ENCODE data around the gene ERO1A.
"Not testable (repeated sequence)": the region's sequence is repeated elsewhere in the genome, so short reads cannot be mapped to it uniquely, and the experiment has no call there.

The ERO1A gene, protein sequence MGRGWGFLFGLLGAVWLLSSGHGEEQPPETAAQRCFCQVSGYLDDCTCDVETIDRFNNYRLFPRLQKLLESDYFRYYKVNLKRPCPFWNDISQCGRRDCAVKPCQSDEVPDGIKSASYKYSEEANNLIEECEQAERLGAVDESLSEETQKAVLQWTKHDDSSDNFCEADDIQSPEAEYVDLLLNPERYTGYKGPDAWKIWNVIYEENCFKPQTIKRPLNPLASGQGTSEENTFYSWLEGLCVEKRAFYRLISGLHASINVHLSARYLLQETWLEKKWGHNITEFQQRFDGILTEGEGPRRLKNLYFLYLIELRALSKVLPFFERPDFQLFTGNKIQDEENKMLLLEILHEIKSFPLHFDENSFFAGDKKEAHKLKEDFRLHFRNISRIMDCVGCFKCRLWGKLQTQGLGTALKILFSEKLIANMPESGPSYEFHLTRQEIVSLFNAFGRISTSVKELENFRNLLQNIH

DNA sequence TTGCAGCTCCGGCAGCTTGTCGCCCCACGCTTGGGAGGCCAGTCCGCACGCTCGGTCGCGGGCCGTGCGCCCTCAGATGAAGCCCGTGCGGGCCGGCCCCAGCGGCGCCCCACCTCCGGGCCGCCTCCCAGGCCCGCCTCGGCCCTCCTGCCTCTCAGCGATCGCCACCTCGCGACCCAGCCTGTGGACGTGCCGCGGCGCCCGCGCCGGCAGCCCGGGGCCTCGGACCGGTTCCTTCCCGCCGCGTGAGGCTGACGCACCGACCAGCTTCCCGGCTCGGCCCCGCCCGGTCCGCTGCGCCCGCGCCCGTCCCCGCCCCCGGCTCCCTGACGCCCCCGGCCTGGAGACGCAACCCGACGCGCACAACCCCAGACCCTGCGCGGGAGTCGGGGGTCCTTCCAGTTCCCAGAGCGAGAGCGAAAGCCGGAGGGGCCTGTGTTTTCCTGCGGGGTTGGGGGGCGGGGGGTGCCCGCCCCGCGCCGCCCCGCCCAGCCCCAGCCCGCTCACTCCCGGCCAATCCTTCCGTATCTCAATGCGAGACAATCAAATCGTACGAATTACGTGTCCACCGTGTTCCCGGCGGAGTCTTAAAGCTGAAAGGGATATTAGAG, at the start of gene ERO1A:
TSS of gene ERO1A (minus strand) at position 78 of the 611 bp plus-strand sequence. CDS start at position 1, 77 bp downstream.
- DNase-seq: peak; percentile 62

DNA sequence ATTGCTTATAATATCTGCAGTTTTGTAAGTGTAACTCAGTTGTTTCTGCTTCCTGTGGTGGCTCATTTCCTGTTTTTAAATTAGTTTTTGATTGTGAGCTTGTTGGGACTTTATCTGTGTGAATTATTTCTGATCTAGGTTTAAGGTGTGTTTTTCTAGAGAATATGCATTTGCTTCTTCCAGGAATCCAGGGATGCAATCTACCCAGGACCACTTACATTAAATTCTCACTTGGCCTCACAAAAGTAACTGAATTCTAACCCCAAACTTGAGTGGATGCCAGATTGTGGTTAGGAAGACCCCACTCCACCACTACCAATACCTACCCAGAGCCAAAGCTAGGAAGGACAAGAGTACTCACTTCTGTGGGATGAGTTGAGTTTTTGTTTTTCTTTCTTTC, 46.5 kb upstream of the ERO1A start:
- no peak for DNase-seq

DNA sequence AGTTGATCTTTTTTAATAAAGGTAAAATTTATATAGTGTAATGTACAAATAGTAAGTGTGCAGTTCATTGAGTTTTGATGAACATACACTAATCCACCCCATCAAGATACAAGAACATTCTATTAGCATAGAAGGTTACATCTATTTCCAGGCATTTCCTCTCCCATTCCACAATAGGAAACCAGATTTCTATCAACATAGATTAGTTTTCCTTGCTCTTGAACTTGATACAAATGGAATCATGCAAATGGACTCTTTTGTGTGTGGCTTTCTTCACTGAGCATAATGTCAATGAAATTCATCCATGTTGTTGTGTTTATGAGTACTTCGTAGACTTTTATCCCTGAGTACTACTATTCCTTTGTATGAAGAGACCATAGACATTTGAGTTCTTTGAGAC, 45.4 kb upstream of the ERO1A start:
- no peak for DNase-seq

DNA sequence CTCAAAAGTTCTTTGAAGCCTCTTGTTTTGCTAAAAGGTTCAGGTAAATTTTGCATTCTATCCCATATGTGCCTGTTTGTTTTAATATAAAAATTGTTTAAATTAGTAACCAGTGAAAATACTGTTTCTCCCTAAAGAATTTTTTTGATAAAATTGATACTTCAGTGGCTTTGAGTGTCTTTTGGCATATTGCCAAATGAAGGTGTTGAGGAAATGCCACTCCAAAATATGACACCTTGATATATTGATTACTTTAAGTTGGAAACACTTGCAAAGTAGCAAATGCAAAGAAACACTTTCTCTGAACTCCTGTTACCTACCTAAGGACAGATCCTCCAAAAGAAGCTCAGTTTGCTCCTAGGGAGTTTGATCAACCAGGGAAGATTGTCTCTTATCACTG, 43.1 kb upstream of the ERO1A start:
- no peak for DNase-seq

DNA sequence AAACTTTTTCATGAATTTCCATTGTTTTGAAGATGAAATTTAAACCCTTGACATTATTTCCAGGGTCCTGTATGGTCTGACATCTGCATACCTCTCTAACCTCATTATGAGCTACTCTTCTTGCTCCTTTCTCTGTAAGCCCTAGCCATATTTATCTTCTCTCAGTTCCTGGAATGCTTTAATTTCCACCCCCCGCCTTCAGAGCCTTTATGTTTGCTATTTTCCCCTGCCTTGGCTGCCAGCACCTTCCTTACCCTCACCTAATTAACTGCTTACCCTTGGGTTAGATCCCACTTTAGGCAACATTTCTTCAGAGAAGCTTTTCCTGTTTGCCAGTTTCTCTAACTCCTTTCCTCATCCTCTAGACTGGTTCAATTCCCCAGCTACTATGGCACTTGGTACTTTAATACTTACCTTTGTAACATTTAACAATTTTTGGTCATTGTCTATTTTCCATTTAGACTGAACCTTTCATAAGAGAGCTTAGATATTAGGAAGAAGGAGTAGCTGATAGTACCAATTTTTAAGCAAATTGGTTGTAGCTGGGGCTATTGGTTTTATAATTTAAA, 40.6 kb upstream of the ERO1A start:
- no peak for DNase-seq

DNA sequence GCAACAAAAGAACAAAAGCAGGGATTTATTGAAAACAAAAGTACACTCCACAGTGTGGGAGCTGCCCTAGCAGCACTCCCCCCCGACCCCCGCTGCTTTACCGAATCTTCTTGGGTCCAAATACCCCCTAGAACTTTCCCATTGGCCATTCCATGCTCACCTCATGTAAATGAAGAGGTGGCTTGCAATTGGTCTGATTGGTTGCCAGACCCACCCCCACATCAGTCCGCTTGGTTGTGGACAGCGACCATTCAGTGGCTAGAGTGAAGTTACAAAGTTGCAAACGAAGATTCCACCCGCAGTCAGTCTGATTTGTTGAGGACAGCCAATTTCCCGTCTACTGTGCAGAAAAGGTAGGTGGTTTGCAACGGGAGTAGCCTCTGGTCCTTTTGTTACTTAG, 38.5 kb upstream of the ERO1A start:
- DNase-seq: no peak

DNA sequence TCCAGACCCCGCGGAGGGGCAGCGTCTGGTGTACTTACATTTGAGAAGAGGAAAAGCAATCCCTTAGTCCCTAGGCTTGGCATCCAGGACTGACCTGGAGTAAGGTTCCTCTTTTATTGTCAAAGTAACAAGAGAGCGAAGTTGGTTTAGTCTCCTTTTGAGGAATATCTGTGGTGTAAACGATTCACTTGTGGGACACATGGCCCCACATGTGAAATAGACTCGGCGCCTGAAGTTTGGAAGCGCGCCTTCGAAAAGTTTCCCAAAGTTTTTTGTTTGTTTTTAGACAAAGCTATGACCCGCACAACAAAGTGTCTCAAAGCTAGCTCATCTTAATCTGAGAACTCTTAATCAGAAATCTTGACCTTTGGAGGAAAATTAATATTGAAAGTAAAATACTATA, 35.4 kb upstream of the ERO1A start:
- DNase-seq: no peak

DNA sequence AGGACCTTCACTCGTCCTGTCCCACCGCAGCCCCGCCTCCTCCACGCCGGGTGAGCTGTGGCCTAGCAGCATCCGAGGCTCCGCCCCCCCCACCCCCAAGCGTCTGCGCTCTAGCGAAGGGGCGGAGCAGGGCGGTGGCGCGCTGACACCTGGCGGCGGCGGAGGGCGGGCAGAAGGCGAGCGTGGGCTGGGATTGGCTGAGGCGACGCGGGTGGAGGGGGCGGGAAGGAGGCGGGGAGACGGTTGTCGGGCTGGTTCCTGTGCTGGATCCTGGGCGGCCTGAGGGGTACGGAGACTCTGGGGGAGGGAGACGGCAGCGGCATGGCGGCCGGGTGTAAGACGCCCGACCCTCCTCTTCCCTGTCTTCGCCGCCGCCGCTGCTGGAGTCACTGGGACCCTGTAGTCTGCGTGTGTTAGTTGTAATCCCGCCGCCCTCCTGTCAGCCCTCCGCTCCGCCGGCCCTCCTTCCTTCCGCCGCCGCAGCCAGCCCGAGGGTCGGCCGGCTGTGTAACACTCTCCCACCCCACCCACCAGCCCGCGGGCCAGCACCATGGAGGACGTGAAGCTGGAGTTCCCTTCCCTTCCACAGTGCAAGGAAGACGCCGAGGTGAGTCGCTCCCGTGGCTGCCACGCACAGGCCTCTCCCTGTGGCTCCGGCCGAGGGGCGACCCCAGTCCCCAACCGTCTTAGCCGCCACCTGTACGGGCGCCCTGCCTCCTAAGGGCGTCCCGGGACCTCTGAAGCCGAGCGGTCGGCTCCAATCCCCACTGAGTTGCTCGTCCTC, 34.8 kb upstream of the ERO1A start, which contains the start of gene STYX:
TSS of gene STYX (plus strand) at position 242 of the 784 bp plus-strand sequence. CDS start at position 551, 309 bp downstream.
- DNase-seq: peak; percentile 99

DNA sequence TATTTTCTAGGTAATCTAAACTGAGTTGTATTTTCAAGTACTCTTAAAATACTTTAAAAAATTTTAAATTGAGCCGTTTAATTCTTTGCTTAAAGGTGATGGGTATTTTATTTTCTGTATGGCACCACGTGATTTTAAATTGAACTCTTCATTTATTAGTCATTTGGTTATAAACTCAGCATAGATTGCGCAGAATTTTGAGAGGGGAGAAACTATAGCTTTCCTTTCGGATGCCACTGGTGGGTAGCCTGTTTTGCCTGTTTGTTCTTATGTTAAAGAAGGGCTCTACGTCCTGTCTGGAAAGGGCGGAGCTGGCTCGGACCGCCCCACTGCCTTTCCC, 34.2 kb upstream of the ERO1A start:
- DNase-seq: no peak

DNA sequence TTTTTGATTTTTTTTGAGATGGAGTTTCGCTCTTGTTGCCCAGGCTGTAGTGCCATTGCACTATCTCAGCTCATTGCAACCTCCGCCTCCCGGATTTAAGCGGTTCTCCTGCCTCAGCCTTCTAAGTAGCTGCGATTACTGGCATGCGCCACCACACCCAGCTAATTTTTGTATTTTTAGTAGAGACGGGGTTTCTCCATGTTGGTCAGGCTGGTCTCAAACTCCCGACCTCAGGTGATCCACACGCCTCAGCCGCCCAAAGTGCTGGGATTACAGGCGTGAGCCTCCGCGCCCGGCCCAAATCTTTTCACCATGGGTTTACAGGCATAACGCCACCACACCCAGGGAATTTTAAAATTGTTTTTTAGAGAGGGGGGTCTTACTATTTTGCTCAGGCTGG, 33.7 kb upstream of the ERO1A start:
- not testable (repeated sequence) for DNase-seq

DNA sequence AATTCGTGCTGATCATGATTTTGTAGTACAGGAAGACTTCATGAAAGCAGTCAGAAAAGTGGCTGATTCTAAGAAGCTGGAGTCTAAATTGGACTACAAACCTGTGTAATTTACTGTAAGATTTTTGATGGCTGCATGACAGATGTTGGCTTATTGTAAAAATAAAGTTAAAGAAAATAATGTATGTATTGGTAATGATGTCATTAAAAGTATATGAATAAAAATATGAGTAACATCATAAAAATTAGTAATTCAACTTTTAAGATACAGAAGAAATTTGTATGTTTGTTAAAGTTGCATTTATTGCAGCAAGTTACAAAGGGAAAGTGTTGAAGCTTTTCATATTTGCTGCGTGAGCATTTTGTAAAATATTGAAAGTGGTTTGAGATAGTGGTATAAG, 32.2 kb upstream of the ERO1A start:
- not testable (repeated sequence) for DNase-seq

DNA sequence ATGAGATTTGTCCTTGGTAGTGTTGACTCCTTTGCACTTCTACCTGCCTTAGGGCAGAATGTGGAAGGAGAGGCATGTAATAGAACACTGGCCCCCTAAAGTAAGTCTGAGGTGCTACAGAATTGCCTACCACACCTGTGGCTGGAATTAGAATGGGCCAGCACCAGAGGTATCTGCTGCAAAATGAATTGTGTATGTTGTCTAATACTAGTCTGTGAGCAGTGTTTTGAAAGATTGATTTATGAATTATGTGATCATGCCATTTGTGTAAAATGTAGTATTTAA, 28.9 kb upstream of the ERO1A start:
- no peak for DNase-seq

DNA sequence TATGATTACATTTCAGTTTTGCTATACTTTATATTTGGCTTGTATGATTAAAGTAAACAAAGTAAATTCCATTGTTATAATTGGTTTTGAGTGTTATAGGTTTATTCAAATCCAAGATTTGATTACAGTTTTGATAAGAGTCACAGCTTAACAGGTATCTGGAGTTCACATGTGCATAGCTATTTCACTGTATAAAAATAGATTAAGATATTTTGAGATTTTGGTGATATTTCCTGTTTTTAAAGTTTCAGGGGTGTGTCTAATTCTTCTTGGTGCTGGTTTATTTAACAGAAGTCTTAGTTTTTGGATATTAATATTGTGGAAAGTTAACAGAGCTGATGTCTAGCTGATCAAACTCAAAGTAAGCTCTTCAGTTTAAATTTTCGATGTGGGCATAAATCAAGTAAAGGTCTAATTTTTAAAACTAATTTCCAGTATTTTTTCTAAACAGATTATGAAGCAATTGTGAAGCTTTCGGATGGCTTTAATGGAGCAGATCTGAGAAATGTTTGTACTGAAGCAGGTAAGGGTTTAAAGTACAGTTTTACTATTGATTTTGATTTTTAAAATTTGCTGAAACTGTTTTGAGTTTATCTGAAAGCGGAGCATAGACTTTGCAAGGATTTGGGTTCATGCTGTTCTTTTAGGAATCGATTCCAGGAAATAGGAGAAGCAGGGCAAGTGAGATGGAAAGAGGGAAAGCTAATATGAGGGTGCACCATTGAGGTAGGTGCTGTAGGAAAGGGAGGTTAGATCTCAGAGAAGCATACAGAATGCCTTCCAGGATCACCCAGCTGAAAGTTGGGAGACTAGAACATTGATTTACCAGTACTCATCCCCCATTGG, 28.4 kb upstream of the ERO1A start:
- DNase-seq: no peak

DNA sequence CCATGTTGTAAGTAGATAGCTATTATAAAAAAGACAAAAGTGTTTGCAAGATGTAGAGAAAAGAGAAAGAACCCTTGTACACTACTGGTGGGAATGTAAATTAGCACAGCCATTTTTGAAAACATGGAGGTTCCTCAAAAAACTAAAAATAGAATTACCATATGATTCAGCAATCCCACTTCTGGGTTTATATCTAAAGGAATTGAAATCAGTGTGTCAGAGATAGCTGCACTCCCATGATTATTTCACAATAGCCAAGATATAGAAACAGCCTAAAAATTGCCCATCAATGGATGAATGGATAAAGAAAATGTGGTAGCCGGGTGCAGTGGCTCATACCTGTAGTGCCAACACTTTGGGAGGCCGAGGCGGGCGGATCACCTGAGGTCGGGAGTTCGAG, 20.8 kb upstream of the ERO1A start:
- no peak for DNase-seq

DNA sequence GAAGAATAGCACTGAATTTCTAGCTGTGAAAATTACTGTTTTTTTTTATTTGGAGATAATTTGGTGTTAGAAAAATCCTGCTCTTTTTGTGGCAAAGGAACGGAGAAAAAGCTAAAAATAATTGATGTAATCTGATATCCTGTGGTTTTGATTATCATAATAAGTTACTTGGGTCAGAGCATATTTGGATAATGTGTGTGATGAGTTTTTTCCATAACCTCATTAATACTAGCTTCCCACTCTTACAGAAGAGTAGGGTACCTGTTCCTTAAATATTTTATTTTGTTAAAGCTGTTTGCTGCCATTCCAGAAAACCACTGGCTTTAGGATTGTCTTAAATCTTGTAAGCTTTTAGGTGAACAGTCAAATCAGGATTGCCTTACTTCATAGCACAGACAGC, 16.3 kb upstream of the ERO1A start:
- DNase-seq: no peak

DNA sequence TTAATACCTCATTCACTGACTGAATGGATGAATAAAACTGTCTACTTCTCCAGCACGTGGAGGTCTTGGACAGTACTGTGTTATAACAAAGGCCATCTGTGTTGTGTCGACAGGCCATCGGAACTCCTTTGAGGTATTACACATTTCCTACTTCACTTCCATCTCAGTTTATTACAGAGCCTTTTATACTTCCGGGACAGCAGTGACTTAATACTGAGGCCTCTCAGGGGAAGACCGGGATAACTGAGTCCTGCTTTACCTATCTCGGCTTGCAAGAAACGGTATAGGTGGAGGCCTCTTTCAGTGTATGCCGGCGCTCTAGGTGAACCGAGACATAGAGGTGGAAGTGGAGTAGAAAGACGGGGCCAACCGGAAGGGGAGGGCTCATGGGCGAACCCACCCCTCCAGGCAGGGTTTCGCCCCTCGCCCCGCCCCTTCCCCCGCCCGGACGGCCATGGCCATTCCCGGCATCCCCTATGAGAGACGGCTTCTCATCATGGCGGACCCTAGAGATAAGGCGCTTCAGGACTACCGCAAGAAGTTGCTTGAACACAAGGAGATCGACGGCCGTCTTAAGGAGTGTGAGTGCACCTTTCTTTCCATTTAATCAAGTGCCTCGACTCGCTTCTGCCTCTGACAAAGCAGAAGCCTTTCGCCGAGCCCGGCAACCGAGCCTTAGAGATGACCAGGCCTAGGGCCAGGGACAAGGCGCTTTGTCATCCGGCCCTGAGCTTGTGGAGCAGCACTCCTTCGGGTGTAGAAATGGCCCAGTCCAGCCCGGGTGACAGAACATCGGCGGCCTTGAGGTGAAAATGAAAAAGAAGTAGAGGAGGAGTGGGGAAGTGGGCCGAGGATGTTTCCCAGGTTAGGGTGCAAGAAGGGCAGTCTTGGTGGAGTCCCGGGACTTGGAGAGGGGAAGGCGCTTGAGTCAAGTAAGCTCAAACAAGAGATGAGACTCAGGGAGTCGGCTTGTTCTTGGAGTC, 11.7 kb upstream of the ERO1A start, which contains the start of gene PSMC6:
TSS of gene PSMC6 (plus strand) at position 477 of the 983 bp plus-strand sequence. CDS start at position 497, 20 bp downstream.
- DNase-seq: peak; percentile 96

DNA sequence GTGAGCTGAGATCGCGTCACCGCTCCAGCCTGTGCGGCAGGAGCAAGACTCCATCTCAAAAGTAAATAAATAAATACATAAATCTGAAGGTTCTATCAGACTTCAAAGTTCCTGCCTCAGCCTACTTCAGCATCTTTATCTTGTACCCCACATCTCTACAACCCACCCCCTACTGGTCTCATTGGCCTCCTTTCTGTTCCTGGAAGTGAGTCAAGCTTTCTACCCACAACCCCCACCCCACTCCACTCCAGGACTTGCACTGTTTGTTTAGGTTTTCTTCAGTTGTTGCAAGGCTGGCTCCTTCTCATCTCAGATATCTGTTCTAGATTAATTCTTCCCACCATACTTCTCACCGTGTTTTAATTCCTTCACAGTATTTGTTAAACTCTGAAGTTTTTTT, 10.9 kb upstream of the ERO1A start:
- DNase-seq: peak; percentile 55

DNA sequence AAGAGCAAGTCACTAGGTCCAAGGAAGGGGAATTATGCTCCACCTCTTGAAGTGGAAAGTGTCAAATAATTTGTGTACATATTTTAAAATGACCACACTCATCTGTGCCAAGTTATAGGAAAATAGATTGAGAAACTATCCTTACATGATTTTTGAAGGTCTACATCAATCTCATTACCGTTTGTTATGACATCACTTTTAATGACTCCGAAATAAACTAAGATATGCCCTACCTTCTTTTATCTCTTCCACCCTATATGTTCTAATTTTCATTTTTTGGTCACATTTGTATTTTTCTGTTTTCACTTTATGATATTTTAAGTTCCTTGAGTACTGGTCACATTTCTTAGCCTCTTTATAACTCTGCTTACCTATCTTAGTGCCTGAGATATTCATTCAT, 8.3 kb upstream of the ERO1A start:
- DNase-seq: no peak

DNA sequence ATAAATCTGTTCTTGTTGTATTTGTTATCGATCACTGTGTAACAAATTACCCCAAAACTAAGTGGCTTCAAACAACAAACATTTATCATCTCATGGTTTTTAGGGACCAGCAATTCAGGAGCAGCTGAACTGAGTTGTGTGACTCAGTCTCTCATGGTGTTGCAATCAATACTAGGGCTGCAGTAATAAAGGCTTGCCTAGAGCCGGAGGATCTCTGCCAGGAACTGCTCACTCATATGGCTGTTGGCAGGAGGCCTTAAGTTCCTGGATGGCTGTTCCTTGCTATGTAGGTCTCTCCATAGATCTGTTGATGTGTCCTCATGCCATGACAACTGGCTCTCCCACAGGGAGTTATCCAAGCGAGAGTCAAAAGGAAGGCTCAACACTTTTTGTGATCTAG, 7.9 kb upstream of the ERO1A start:
- DNase-seq: no peak

DNA sequence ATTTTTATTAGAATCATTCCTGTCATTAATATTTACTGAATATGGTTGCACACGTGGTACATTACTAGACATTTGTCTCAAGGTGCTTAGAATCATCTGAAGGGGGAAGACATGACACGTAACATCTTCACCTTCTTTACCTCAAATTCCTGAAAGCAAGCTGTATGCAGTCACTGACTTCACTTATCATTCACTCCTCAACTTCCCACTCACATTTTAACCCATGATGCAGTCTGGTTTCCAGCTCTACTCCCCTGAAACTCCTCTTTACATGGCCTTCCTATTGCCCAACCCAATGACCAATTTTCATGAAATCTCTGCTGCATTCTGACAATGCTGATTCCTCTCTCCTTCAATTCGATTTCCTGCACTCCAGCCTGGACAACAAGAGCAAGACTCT, 5.9 kb upstream of the ERO1A start:
- DNase-seq: no peak

DNA sequence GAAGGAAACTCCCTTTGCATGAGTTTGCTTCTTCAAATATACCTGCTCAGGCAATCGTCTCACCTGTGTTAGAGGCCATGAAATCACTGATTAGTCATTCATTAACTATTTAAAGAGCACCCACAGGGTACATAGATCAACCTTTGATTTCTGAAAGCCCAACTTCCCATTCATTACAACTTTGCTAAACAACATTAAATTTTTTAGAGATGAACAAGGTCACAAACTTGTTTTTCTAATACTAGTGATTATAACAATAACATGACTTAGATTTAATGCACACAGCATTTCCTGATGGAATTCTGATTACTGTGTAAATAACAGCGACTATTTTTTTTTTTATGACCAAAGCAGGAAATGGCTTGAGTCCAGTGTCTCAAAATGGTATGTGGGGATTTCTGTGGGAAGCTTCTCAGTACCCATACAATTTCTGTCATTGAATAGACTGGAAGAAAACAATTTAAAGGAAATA, 5.4 kb upstream of the ERO1A start:
- DNase-seq: no peak

All from stimulated activated CD4-positive, alpha-beta T cell treated with anti-CD3 and anti-CD28 coated beads, Interleukin-4, amount 100 ng/mL, for 24 hours (primary cell).